Middle frontal gyrus (tissue), 1 donor: Measurements from ENCODE around the gene BCL2L12.

Source experiments
- DNase-seq: peaks from one replicate; pipeline ENCODE4 v3.0.0-alpha.2; 2015; ENCODE audit warnings: low spot score; ENCODE audit errors: extremely low spot score

Gene BCL2L12

GRCh38 chr19:49642492-49643035 is 23.2 kb upstream of the BCL2L12 start:
- no peak for DNase-seq

GRCh38 chr19:49643466-49643865 is 22.3 kb upstream of the BCL2L12 start:
- no peak for DNase-seq

- DNase-seq, result no peak
These were observed 20.1 kb upstream of the BCL2L12 start for GRCh38 chr19:49645592-49645991.

GRCh38 chr19:49645995-49646394 is 19.7 kb upstream of the BCL2L12 start:
- DNase-seq, result no peak

GRCh38 chr19:49646586-49646985 is 19.1 kb upstream of the BCL2L12 start:
- no peak for DNase-seq

GRCh38 chr19:49651029-49651819 is 14.5 kb upstream of the BCL2L12 start:
- no peak for DNase-seq

GRCh38 chr19:49651820-49652550 is 13.7 kb upstream of the BCL2L12 start:
- DNase-seq, result no peak

GRCh38 chr19:49652551-49653465 is 12.9 kb upstream of the BCL2L12 start:
- no peak for DNase-seq

- DNase-seq, result no peak
These were observed 12.3 kb upstream of the BCL2L12 start for GRCh38 chr19:49653466-49653806.

GRCh38 chr19:49654581-49654980 is 11.2 kb upstream of the BCL2L12 start:
- no peak for DNase-seq

GRCh38 chr19:49655570-49656455 is 9.9 kb upstream of the BCL2L12 start:
- DNase-seq, result no peak

- no peak for DNase-seq
These were observed 9.2 kb upstream of the BCL2L12 start for GRCh38 chr19:49656456-49657109.

- DNase-seq, result no peak
These were observed 8.1 kb upstream of the BCL2L12 start for GRCh38 chr19:49657493-49658138.

- no peak for DNase-seq
These were observed 7.6 kb upstream of the BCL2L12 start for GRCh38 chr19:49658139-49658517.

GRCh38 chr19:49658566-49659442 is 6.9 kb upstream of the BCL2L12 start:
- DNase-seq, result no peak

- no peak for DNase-seq
These were observed 5.3 kb upstream of the BCL2L12 start for GRCh38 chr19:49660338-49660961.

- DNase-seq, result no peak
These were observed 3.7 kb upstream of the BCL2L12 start for GRCh38 chr19:49662011-49662410.

- no peak for DNase-seq
These were observed 2.5 kb upstream of the BCL2L12 start for GRCh38 chr19:49663224-49663623.
